Upper lobe of left lung (tissue), 6 donors: ENCODE data around the gene MSTN. TPM values are rescaled to one million over a fixed set of nuclear protein-coding genes. Genes with fewer than 3 reads are reported as not detected.

Experiments
- ATAC-seq, 2 donors: fragments of 200-7000 bp; cut with Tn5 transposase; one replicate each; pipeline ENCODE4 v1.9.1; 2022; ENCODE audit warnings: mild to moderate bottlenecking in 2 of 2, moderate library complexity in 2 of 2; ENCODE audit not compliant: low FRiP score in 2 of 2
- DNase-seq, 2 donors: peaks; one replicate each; pipeline ENCODE4 v3.0.0-alpha.2; 2019 to 2020
- H3K27ac ChIP-seq, 4 donors: fragments of 200-600 bp; sonication (generic); one replicate each; pipeline ENCODE4 v1.5.1; 2016 to 2019
- H3K27me3 ChIP-seq, 4 donors: fragments of 200-600 bp; sonication (generic); one replicate each; pipeline ENCODE4 v1.5.1; 2017 to 2019
- H3K36me3 ChIP-seq, 4 donors: fragments of 200-600 bp; sonication (generic); one replicate each; pipeline ENCODE4 v1.5.1; 2016 to 2019
- H3K4me1 ChIP-seq, 4 donors: fragments of 200-600 bp; sonication (generic); one replicate each; pipeline ENCODE4 v1.5.1; 2018 to 2019
- H3K4me3 ChIP-seq, 4 donors: fragments of 200-600 bp; sonication (generic); one replicate each; pipeline ENCODE4 v1.5.1; 2017 to 2019; ENCODE audit warnings: mild to moderate bottlenecking in 2 of 4, moderate library complexity in 1 of 4
- H3K9me3 ChIP-seq, 4 donors: fragments of 200-600 bp; sonication (generic); one replicate each; pipeline ENCODE4 v1.5.1; 2018 to 2019
- EP300 ChIP-seq, 4 donors: sonication (generic); formaldehyde crosslinking; IDR thresholded peaks; one replicate each; pipeline ENCODE4 v1.5.1; 2017; ENCODE audit warnings: antibody characterized with exemption in 4 of 4, control low read depth in 2 of 4
- POLR2A ChIP-seq, 4 donors: fragments of 450-650 bp; IDR thresholded peaks; one replicate each; pipeline ENCODE4 v1.5.1; 2016 to 2017; ENCODE audit warnings: antibody characterized with exemption in 4 of 4, mild to moderate bottlenecking in 2 of 4
- POLR2AphosphoS5 ChIP-seq, 2 donors: sonication (generic); formaldehyde crosslinking; IDR thresholded peaks; one replicate each; pipeline ENCODE4 v1.5.1; 2017; ENCODE audit warnings: antibody characterized with exemption in 2 of 2
- WGBS, 2 donors: methylation state at CpG; one replicate each; pipeline ENCODE4 v1.1.5; 2017 to 2018; 5-methylcytosine and 5-hydroxymethylcytosine counted together
- total RNA-seq, 6 donors: library from RNA; depleted of rRNA in 4 of 6; stranded (reverse); fragments of >200 nt in 4 of 6; gene quantifications; one replicate each; pipeline versions ENCODE4 v1.1.0 to v1.2.1, GENCODE V29; 2016 to 2021
- TF ChIP-seq, protein P1 (sequence below), 6 experiments: fragments of 450-650 bp in 4 of 6; fragments of 200-600 bp in 2 of 6; sonication (generic) in 2 of 6; IDR thresholded peaks; one replicate each; pipeline ENCODE4 v1.5.1; 2016 to 2019; ENCODE audit warnings: antibody characterized with exemption in 6 of 6
- donor health status: DM: no; HTN: no; CAD: no; lungs with moderate emphysema.
- donor health status: DM: no; HTN: yes; CAD: no; lungs with severe emphysema.

MSTN gene
- total RNA-seq, 6 donors from 2014 or later, result 0.13 to 0.39 (median 0.33) TPM; not detected in 3

GRCh38 chr2:190060626-190061025 is 1.9 kb downstream of the MSTN start:
- Histone ChIP-seq H3K4me3 (no peak overlapping the region), H3K36me3 (no peaks in the 10 kb centered on the region), H3K9me3 (no peaks in the 10 kb centered on the region), H3K4me1 (no peaks in the 10 kb centered on the region), H3K27me3 (no peaks in the 10 kb centered on the region), H3K27ac (no peak overlapping the region)
- ATAC-seq (no peak), DNase-seq (no peak)
- no peak for TF ChIP-seq EP300 (IDR thresholded peaks at IDR 0.05)
- no peak for TF ChIP-seq POLR2AphosphoS5 (IDR thresholded peaks at IDR 0.05)
- TF ChIP-seq, protein P1, sequence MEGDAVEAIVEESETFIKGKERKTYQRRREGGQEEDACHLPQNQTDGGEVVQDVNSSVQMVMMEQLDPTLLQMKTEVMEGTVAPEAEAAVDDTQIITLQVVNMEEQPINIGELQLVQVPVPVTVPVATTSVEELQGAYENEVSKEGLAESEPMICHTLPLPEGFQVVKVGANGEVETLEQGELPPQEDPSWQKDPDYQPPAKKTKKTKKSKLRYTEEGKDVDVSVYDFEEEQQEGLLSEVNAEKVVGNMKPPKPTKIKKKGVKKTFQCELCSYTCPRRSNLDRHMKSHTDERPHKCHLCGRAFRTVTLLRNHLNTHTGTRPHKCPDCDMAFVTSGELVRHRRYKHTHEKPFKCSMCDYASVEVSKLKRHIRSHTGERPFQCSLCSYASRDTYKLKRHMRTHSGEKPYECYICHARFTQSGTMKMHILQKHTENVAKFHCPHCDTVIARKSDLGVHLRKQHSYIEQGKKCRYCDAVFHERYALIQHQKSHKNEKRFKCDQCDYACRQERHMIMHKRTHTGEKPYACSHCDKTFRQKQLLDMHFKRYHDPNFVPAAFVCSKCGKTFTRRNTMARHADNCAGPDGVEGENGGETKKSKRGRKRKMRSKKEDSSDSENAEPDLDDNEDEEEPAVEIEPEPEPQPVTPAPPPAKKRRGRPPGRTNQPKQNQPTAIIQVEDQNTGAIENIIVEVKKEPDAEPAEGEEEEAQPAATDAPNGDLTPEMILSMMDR (IDR thresholded peaks at IDR 0.05), result no peak
- TF ChIP-seq POLR2A (IDR thresholded peaks at IDR 0.05), result no peak
- 75 to 83% methylated on average over 2 of the region's 2 CpGs for WGBS, 2 donors

DNA sequence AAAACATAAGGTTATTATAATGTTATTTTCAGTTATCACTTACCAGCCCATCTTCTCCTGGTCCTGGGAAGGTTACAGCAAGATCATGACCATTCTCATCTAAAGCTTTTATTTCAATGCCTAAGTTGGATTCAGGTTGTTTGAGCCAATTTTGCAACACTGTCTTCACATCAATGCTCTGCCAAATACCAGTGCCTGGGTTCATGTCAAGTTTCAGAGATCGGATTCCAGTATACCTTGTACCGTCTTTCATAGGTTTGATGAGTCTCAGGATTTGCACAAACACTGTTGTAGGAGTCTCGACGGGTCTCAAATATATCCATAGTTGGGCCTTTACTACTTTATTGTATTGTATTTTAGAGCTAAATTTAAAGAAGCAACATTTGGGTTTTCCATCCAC is 2.5 kb downstream of the MSTN start:
- no peak overlapping the region for H3K27ac ChIP-seq
- no peaks in the 10 kb centered on the region for H3K4me1 ChIP-seq
- ATAC-seq (no peak), DNase-seq (no peak)
- H3K36me3 ChIP-seq, result no peaks in the 10 kb centered on the region
- 94 to 97% methylated on average over 4 of the region's 4 CpGs for WGBS, 2 donors
- TF ChIP-seq POLR2AphosphoS5 (IDR thresholded peaks at IDR 0.05), result no peak
- no peak for TF ChIP-seq EP300 (IDR thresholded peaks at IDR 0.05)
- TF ChIP-seq, protein P1 (IDR thresholded peaks at IDR 0.05), result no peak
- TF ChIP-seq POLR2A (IDR thresholded peaks at IDR 0.05), result no peak
- no peak overlapping the region for H3K4me3 ChIP-seq
- no peaks in the 10 kb centered on the region for H3K9me3 ChIP-seq
- H3K27me3 ChIP-seq, result no peaks in the 10 kb centered on the region

GRCh38 chr2:190053426-190053825 is 9.1 kb downstream of the MSTN start:
- Histone ChIP-seq H3K4me1 (no peaks in the 10 kb centered on the region), H3K27me3 (no peaks in the 10 kb centered on the region), H3K4me3 (no peak overlapping the region), H3K9me3 (no peaks in the 10 kb centered on the region), H3K36me3 (no peaks in the 10 kb centered on the region), H3K27ac (no peak overlapping the region)
- ATAC-seq, result no peak
- DNase-seq, result no peak
- 57 to 78% methylated on average over 5 of the region's 5 CpGs for WGBS, 2 donors
- no peak for TF ChIP-seq POLR2A (IDR thresholded peaks at IDR 0.05)
- TF ChIP-seq, protein P1 (IDR thresholded peaks at IDR 0.05), result no peak
- TF ChIP-seq POLR2AphosphoS5 (IDR thresholded peaks at IDR 0.05), result no peak
- TF ChIP-seq EP300 (IDR thresholded peaks at IDR 0.05), result no peak

GRCh38 chr2:190052307-190052706 is 10.2 kb downstream of the MSTN start:
- no peak overlapping the region for H3K27ac ChIP-seq
- no peaks in the 10 kb centered on the region for H3K27me3 ChIP-seq
- ATAC-seq (no peak), DNase-seq (no peak)
- TF ChIP-seq POLR2AphosphoS5 (IDR thresholded peaks at IDR 0.05) (no peak), EP300 (IDR thresholded peaks at IDR 0.05) (no peak), POLR2A (IDR thresholded peaks at IDR 0.05) (no peak)
- TF ChIP-seq, protein P1 (IDR thresholded peaks at IDR 0.05), result no peak
- WGBS, 2 donors, result 87 to 91% methylated on average over 5 of the region's 5 CpGs
- H3K4me1 ChIP-seq, result no peaks in the 10 kb centered on the region
- H3K36me3 ChIP-seq, result no peaks in the 10 kb centered on the region
- no peaks in the 10 kb centered on the region for H3K9me3 ChIP-seq
- no peak overlapping the region for H3K4me3 ChIP-seq

GRCh38 chr2:190051223-190051622 is 11.3 kb downstream of the MSTN start:
- Histone ChIP-seq H3K36me3 (no peaks in the 10 kb centered on the region), H3K27ac (no peak overlapping the region), H3K4me1 (no peaks in the 10 kb centered on the region), H3K9me3 (no peaks in the 10 kb centered on the region), H3K27me3 (no peaks in the 10 kb centered on the region), H3K4me3 (no peak overlapping the region)
- ATAC-seq, result no peak
- DNase-seq, result no peak
- TF ChIP-seq EP300 (IDR thresholded peaks at IDR 0.05) (no peak), POLR2A (IDR thresholded peaks at IDR 0.05) (no peak), POLR2AphosphoS5 (IDR thresholded peaks at IDR 0.05) (no peak)
